ENCODE measurements around the gene RAB36. TPM values are rescaled to one million over a fixed set of nuclear protein-coding genes. Genes with fewer than 3 reads are reported as not detected.

Gene RAB36
- polyA plus RNA-seq, 1 donor (not counting 4 experiments of a cell fraction or from before 2014, with no cell fraction given): 1.9 TPM

DNA sequence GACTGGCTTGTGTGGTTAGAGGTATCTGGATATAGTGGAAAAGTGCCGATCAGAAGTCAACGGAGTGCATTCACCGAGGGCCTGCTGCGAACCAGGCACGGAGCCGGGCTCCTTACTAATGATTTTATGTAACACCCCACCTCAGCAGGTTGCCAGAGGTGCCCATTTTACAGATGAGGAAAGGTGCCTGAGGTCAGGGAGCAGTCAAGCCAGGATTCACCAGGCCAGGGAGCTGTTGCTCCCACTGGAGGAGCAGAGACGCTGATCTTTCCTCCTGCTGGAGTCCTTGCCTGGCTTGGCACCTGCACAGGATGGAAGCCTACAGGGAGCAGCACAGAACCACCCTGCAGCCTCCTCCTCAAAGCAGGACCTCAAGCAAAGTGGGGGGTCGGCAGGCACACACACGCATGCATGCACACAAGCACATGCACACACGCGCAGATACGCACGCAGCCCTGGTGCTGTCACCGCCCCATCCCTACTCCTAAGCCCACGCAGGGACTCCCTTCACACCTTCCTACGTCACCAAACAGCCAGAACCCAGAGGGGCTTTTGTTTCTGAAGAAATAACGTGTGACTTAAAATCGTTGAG lies 19.7 kb upstream of the RAB36 start:
- no peaks in the 10 kb centered on the region for H3K79me2 ChIP-seq (ENCODE audit: control insufficient read depth, insufficient read depth, low read length)
- H3K9me1 ChIP-seq (ENCODE audit: control insufficient read depth, extremely low read depth, insufficient read depth, low read length): no peaks in the 10 kb centered on the region
- H4K20me1 ChIP-seq (ENCODE audit: control insufficient read depth, extremely low read depth, insufficient read depth, low read length): peaks cover 3% of the 10 kb centered on the region
- H3K4me1 ChIP-seq (ENCODE audit: control insufficient read depth, extremely low read depth, insufficient read depth, low read length): no peaks in the 10 kb centered on the region
- no peak overlapping the region for H2AFZ ChIP-seq (ENCODE audit: control insufficient read depth, low read length)
- H3K27ac ChIP-seq (ENCODE audit: control insufficient read depth, insufficient read depth, low read length): no peak overlapping the region
- H3K4me2 ChIP-seq (ENCODE audit: control insufficient read depth, extremely low read depth, insufficient read depth, low read depth, low read length): no peak overlapping the region
- H3K9ac ChIP-seq (ENCODE audit: control insufficient read depth, extremely low read depth, insufficient read depth, low read length): no peak overlapping the region
- H3K36me3 ChIP-seq (ENCODE audit: control insufficient read depth in 2 of 2, extremely low read depth in 1 of 2, insufficient read depth in 2 of 2, low read length in 2 of 2): no peaks in the 10 kb centered on the region
- DNase-seq (ENCODE audit: low read depth, low spot score) (no peak), FAIRE-seq (no peak)
- H3K4me3 ChIP-seq (ENCODE audit: control insufficient read depth in 2 of 3, extremely low read depth in 1 of 3, insufficient read depth in 2 of 3, low read depth in 1 of 3, low read length in 3 of 3): no peak overlapping the region
- dilution Hi-C loops (cut with MboI; ENCODE audit: extremely low pct_ligation_motif_present, low sequenced_read_pairs): no loop called here
- H3K27me3 ChIP-seq (ENCODE audit: control insufficient read depth, extremely low read depth, insufficient read depth, low read length): peaks cover 4% of the 10 kb centered on the region
- TF ChIP-seq, protein P1, sequence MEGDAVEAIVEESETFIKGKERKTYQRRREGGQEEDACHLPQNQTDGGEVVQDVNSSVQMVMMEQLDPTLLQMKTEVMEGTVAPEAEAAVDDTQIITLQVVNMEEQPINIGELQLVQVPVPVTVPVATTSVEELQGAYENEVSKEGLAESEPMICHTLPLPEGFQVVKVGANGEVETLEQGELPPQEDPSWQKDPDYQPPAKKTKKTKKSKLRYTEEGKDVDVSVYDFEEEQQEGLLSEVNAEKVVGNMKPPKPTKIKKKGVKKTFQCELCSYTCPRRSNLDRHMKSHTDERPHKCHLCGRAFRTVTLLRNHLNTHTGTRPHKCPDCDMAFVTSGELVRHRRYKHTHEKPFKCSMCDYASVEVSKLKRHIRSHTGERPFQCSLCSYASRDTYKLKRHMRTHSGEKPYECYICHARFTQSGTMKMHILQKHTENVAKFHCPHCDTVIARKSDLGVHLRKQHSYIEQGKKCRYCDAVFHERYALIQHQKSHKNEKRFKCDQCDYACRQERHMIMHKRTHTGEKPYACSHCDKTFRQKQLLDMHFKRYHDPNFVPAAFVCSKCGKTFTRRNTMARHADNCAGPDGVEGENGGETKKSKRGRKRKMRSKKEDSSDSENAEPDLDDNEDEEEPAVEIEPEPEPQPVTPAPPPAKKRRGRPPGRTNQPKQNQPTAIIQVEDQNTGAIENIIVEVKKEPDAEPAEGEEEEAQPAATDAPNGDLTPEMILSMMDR (optimal IDR thresholded peaks at IDR 0.05 in 1 of 3, IDR thresholded peaks at IDR 0.05 in 1 of 3, conservative IDR thresholded peaks at IDR 0.05 in 1 of 3; ENCODE audit: extremely low read depth in 1 of 3, insufficient read depth in 2 of 3, low read length in 3 of 3): no peak
- no peak for TF ChIP-seq EZH2 (IDR thresholded peaks at IDR 0.05; ENCODE audit: low read length)
- H3K9me3 ChIP-seq (ENCODE audit: control insufficient read depth, low read depth, low read length): no peaks in the 10 kb centered on the region

- H3K36me3 ChIP-seq (ENCODE audit: control insufficient read depth in 2 of 2, extremely low read depth in 1 of 2, insufficient read depth in 2 of 2, low read length in 2 of 2): no peaks in the 10 kb centered on the region
- H3K9ac ChIP-seq (ENCODE audit: control insufficient read depth, extremely low read depth, insufficient read depth, low read length): no peak overlapping the region
- H3K9me1 ChIP-seq (ENCODE audit: control insufficient read depth, extremely low read depth, insufficient read depth, low read length): no peaks in the 10 kb centered on the region
- H3K79me2 ChIP-seq (ENCODE audit: control insufficient read depth, insufficient read depth, low read length): no peaks in the 10 kb centered on the region
- DNase-seq (ENCODE audit: low read depth, low spot score) (no peak), FAIRE-seq (no peak)
- no peak overlapping the region for H2AFZ ChIP-seq (ENCODE audit: control insufficient read depth, low read length)
- peaks cover 3% of the 10 kb centered on the region for H4K20me1 ChIP-seq (ENCODE audit: control insufficient read depth, extremely low read depth, insufficient read depth, low read length)
- no peaks in the 10 kb centered on the region for H3K4me1 ChIP-seq (ENCODE audit: control insufficient read depth, extremely low read depth, insufficient read depth, low read length)
- H3K27me3 ChIP-seq (ENCODE audit: control insufficient read depth, extremely low read depth, insufficient read depth, low read length): peaks cover 4% of the 10 kb centered on the region
- dilution Hi-C loops (cut with MboI; ENCODE audit: extremely low pct_ligation_motif_present, low sequenced_read_pairs): no loop called here
- TF ChIP-seq EZH2 (IDR thresholded peaks at IDR 0.05; ENCODE audit: low read length): no peak
- TF ChIP-seq, protein P1 (optimal IDR thresholded peaks at IDR 0.05 in 1 of 3, IDR thresholded peaks at IDR 0.05 in 1 of 3, conservative IDR thresholded peaks at IDR 0.05 in 1 of 3; ENCODE audit: extremely low read depth in 1 of 3, insufficient read depth in 2 of 3, low read length in 3 of 3): no peak
- no peak overlapping the region for H3K27ac ChIP-seq (ENCODE audit: control insufficient read depth, insufficient read depth, low read length)
- no peak overlapping the region for H3K4me3 ChIP-seq (ENCODE audit: control insufficient read depth in 2 of 3, extremely low read depth in 1 of 3, insufficient read depth in 2 of 3, low read depth in 1 of 3, low read length in 3 of 3)
- no peak overlapping the region for H3K4me2 ChIP-seq (ENCODE audit: control insufficient read depth, extremely low read depth, insufficient read depth, low read depth, low read length)
- H3K9me3 ChIP-seq (ENCODE audit: control insufficient read depth, low read depth, low read length): no peaks in the 10 kb centered on the region
Observed at GRCh38 chr22:23126165-23127054, 18.9 kb upstream of the RAB36 start.

Data from keratinocyte (primary cell).